ENCODE results near the gene ANKRD34C.

Gene ANKRD34C

GRCh38 chr15:79265167-79265566 is 17.4 kb upstream of the ANKRD34C start:
- no CpG with 5 or more reads among the region's 4 CpGs for WGBS (ENCODE audit: extremely low coverage, insufficient coverage, insufficient read length)
- Histone ChIP-seq H2BK120ac (ENCODE audit: insufficient read depth, low read length, poor library complexity) (no peak overlapping the region), H3K79me2 (ENCODE audit: control insufficient read depth, insufficient read depth, low read length, poor library complexity) (no peaks in the 10 kb centered on the region), H3K4me2 (ENCODE audit: low read length) (no peak overlapping the region), H2BK12ac (ENCODE audit: low read length) (no peak overlapping the region), H3K4me3 (ENCODE audit: low read depth, low read length) (no peak overlapping the region), H3K27ac (ENCODE audit: low read depth, low read length) (no peak overlapping the region), H3K4ac (ENCODE audit: low read depth, low read length) (no peak overlapping the region), H2AK5ac (ENCODE audit: low read length) (no peak overlapping the region), H3K18ac (ENCODE audit: low read length) (no peak overlapping the region), H4K8ac (ENCODE audit: low read depth, low read length) (no peak overlapping the region), H4K91ac (ENCODE audit: low read depth, low read length) (no peak overlapping the region), H3K23ac (ENCODE audit: low read length) (no peak overlapping the region), H3K14ac (ENCODE audit: low read length) (no peak overlapping the region), H3K4me1 (ENCODE audit: control insufficient read depth in 1 of 2, insufficient read depth in 2 of 2, low read length in 2 of 2) (no peaks in the 10 kb centered on the region), H3K79me1 (ENCODE audit: low read length) (no peaks in the 10 kb centered on the region), H3K27me3 (ENCODE audit: insufficient read depth, low read length) (no peaks in the 10 kb centered on the region), H2AFZ (ENCODE audit: insufficient read depth, low read length, poor library complexity) (no peak overlapping the region), H2BK5ac (ENCODE audit: low read depth, low read length, poor library complexity) (no peak overlapping the region), H3K9me3 (ENCODE audit: insufficient read depth, low read depth, low read length) (no peaks in the 10 kb centered on the region), H3K9ac (ENCODE audit: low read length) (no peak overlapping the region), H3K36me3 (ENCODE audit: control insufficient read depth in 1 of 2, insufficient read depth in 2 of 2, low read length in 2 of 2) (no peaks in the 10 kb centered on the region), H4K12ac (ENCODE audit: low read depth, low read length) (no peak overlapping the region)
- DNase-seq = peak in 1 of 2 donors; percentile 49

GRCh38 chr15:79265987-79266579 is 16.4 kb upstream of the ANKRD34C start:
- Histone ChIP-seq H4K91ac (ENCODE audit: low read depth, low read length) (no peak overlapping the region), H3K9me3 (ENCODE audit: insufficient read depth, low read depth, low read length) (no peaks in the 10 kb centered on the region), H3K18ac (ENCODE audit: low read length) (no peak overlapping the region), H3K79me2 (ENCODE audit: control insufficient read depth, insufficient read depth, low read length, poor library complexity) (no peaks in the 10 kb centered on the region), H2BK5ac (ENCODE audit: low read depth, low read length, poor library complexity) (no peak overlapping the region), H3K9ac (ENCODE audit: low read length) (no peak overlapping the region), H3K27me3 (ENCODE audit: insufficient read depth, low read length) (no peaks in the 10 kb centered on the region), H3K23ac (ENCODE audit: low read length) (no peak overlapping the region), H4K8ac (ENCODE audit: low read depth, low read length) (no peak overlapping the region), H2AFZ (ENCODE audit: insufficient read depth, low read length, poor library complexity) (no peak overlapping the region), H3K27ac (ENCODE audit: low read depth, low read length) (no peak overlapping the region), H3K4me1 (ENCODE audit: control insufficient read depth in 1 of 2, insufficient read depth in 2 of 2, low read length in 2 of 2) (no peaks in the 10 kb centered on the region), H3K36me3 (ENCODE audit: control insufficient read depth in 1 of 2, insufficient read depth in 2 of 2, low read length in 2 of 2) (no peaks in the 10 kb centered on the region), H3K4ac (ENCODE audit: low read depth, low read length) (no peak overlapping the region), H4K12ac (ENCODE audit: low read depth, low read length) (no peak overlapping the region), H2AK5ac (ENCODE audit: low read length) (no peak overlapping the region), H3K4me2 (ENCODE audit: low read length) (no peak overlapping the region), H2BK120ac (ENCODE audit: insufficient read depth, low read length, poor library complexity) (no peak overlapping the region), H3K79me1 (ENCODE audit: low read length) (no peaks in the 10 kb centered on the region), H3K4me3 (ENCODE audit: low read depth, low read length) (no peak overlapping the region), H3K14ac (ENCODE audit: low read length) (no peak overlapping the region), H2BK12ac (ENCODE audit: low read length) (no peak overlapping the region)
- no peak for DNase-seq
- WGBS (ENCODE audit: extremely low coverage, insufficient coverage, insufficient read length) = no CpG with 5 or more reads among the region's 3 CpGs

- H3K36me3 ChIP-seq (ENCODE audit: control insufficient read depth in 1 of 2, insufficient read depth in 2 of 2, low read length in 2 of 2) = no peaks in the 10 kb centered on the region
- no peak overlapping the region for H3K27ac ChIP-seq (ENCODE audit: low read depth, low read length)
- peaks cover 25% of the 10 kb centered on the region for H3K27me3 ChIP-seq (ENCODE audit: insufficient read depth, low read length)
- no peak overlapping the region for H4K8ac ChIP-seq (ENCODE audit: low read depth, low read length)
- DNase-seq = peak; percentile 42 to 74
- H4K91ac ChIP-seq (ENCODE audit: low read depth, low read length) = no peak overlapping the region
- no peak overlapping the region for H4K12ac ChIP-seq (ENCODE audit: low read depth, low read length)
- H3K14ac ChIP-seq (ENCODE audit: low read length) = no peak overlapping the region
- H3K4me1 ChIP-seq (ENCODE audit: control insufficient read depth in 1 of 2, insufficient read depth in 2 of 2, low read length in 2 of 2) = peaks cover 0 to 2% of the 10 kb centered on the region in 2 experiments
- no peak overlapping the region for H3K4ac ChIP-seq (ENCODE audit: low read depth, low read length)
- H2BK12ac ChIP-seq (ENCODE audit: low read length) = no peak overlapping the region
- peak overlapping the region; percentile 61 for H3K4me2 ChIP-seq (ENCODE audit: low read length)
- no peaks in the 10 kb centered on the region for H3K79me1 ChIP-seq (ENCODE audit: low read length)
- no peak overlapping the region for H2AK5ac ChIP-seq (ENCODE audit: low read length)
- WGBS (ENCODE audit: extremely low coverage, insufficient coverage, insufficient read length) = no CpG with 5 or more reads among the region's 46 CpGs
- H3K9me3 ChIP-seq (ENCODE audit: insufficient read depth, low read depth, low read length) = no peaks in the 10 kb centered on the region
- H2AFZ ChIP-seq (ENCODE audit: insufficient read depth, low read length, poor library complexity) = no peak overlapping the region
- H3K9ac ChIP-seq (ENCODE audit: low read length) = no peak overlapping the region
- no peaks in the 10 kb centered on the region for H3K79me2 ChIP-seq (ENCODE audit: control insufficient read depth, insufficient read depth, low read length, poor library complexity)
- H3K23ac ChIP-seq (ENCODE audit: low read length) = no peak overlapping the region
- no peak overlapping the region for H2BK120ac ChIP-seq (ENCODE audit: insufficient read depth, low read length, poor library complexity)
- H3K18ac ChIP-seq (ENCODE audit: low read length) = no peak overlapping the region
- no peak overlapping the region for H3K4me3 ChIP-seq (ENCODE audit: low read depth, low read length)
- H2BK5ac ChIP-seq (ENCODE audit: low read depth, low read length, poor library complexity) = no peak overlapping the region
These were observed 928 bp downstream of the ANKRD34C start for GRCh38 chr15:79283252-79284048.

- H3K79me2 ChIP-seq (ENCODE audit: control insufficient read depth, insufficient read depth, low read length, poor library complexity) = no peaks in the 10 kb centered on the region
- no peak overlapping the region for H2BK12ac ChIP-seq (ENCODE audit: low read length)
- no peak overlapping the region for H3K4ac ChIP-seq (ENCODE audit: low read depth, low read length)
- H3K27ac ChIP-seq (ENCODE audit: low read depth, low read length) = no peak overlapping the region
- no peak overlapping the region for H3K14ac ChIP-seq (ENCODE audit: low read length)
- no peaks in the 10 kb centered on the region for H3K9me3 ChIP-seq (ENCODE audit: insufficient read depth, low read depth, low read length)
- no peak overlapping the region for H3K9ac ChIP-seq (ENCODE audit: low read length)
- H3K4me2 ChIP-seq (ENCODE audit: low read length) = no peak overlapping the region
- no peak overlapping the region for H2AK5ac ChIP-seq (ENCODE audit: low read length)
- DNase-seq = no peak
- no peaks in the 10 kb centered on the region for H3K4me1 ChIP-seq (ENCODE audit: control insufficient read depth in 1 of 2, insufficient read depth in 2 of 2, low read length in 2 of 2)
- H3K23ac ChIP-seq (ENCODE audit: low read length) = no peak overlapping the region
- H3K4me3 ChIP-seq (ENCODE audit: low read depth, low read length) = no peak overlapping the region
- H3K79me1 ChIP-seq (ENCODE audit: low read length) = no peaks in the 10 kb centered on the region
- no peak overlapping the region for H4K12ac ChIP-seq (ENCODE audit: low read depth, low read length)
- no peak overlapping the region for H2AFZ ChIP-seq (ENCODE audit: insufficient read depth, low read length, poor library complexity)
- H4K91ac ChIP-seq (ENCODE audit: low read depth, low read length) = no peak overlapping the region
- WGBS (ENCODE audit: extremely low coverage, insufficient coverage, insufficient read length) = no CpG with 5 or more reads among the region's 6 CpGs
- H2BK5ac ChIP-seq (ENCODE audit: low read depth, low read length, poor library complexity) = no peak overlapping the region
- no peak overlapping the region for H3K18ac ChIP-seq (ENCODE audit: low read length)
- H2BK120ac ChIP-seq (ENCODE audit: insufficient read depth, low read length, poor library complexity) = no peak overlapping the region
- H4K8ac ChIP-seq (ENCODE audit: low read depth, low read length) = no peak overlapping the region
- no peaks in the 10 kb centered on the region for H3K36me3 ChIP-seq (ENCODE audit: control insufficient read depth in 1 of 2, insufficient read depth in 2 of 2, low read length in 2 of 2)
- no peaks in the 10 kb centered on the region for H3K27me3 ChIP-seq (ENCODE audit: insufficient read depth, low read length)
These were observed 8.2 kb downstream of the ANKRD34C start for GRCh38 chr15:79290642-79291275.
